SK-N-SH (cell line): ENCODE results near the gene UTP11.

Experiments
- CTCF ChIP-seq: fragments of 200-600 bp; sonication (generic); IDR thresholded peaks from 2 replicates; pipeline ENCODE4 v1.6.1; 2017; ENCODE audit warnings: antibody characterized with exemption, mild to moderate bottlenecking, moderate library complexity
- EZH2phosphoT487 ChIP-seq: fragments of 200-600 bp; sonication (generic); IDR thresholded peaks from 2 replicates; pipeline ENCODE4 v1.6.1; 2017; ENCODE audit warnings: low read depth, mixed run types, mild to moderate bottlenecking, antibody characterized with exemption, moderate library complexity, borderline replicate concordance
- GATA2 ChIP-seq: sonication (generic); formaldehyde crosslinking; IDR thresholded peaks from 2 replicates; pipeline ENCODE4 v1.5.0; 2020; ENCODE audit warnings: mild to moderate bottlenecking, missing genetic modification reagents
- MEF2A ChIP-seq: IDR thresholded peaks from 2 replicates; pipeline ENCODE4 v1.4.0; 2012; ENCODE audit warnings: low read depth, borderline replicate concordance
- POLR2AphosphoS5 ChIP-seq: IDR thresholded peaks from 2 replicates; pipeline ENCODE4 v1.6.1; 2012; ENCODE audit warnings: low read depth, low read length
- USF1 ChIP-seq: IDR thresholded peaks from 2 replicates; pipeline ENCODE4 v1.4.0; 2012; ENCODE audit warnings: low read depth, borderline replicate concordance

GRCh38 chr1:38061883-38062328 is 49.4 kb downstream of the UTP11 start:
- TF ChIP-seq USF1 (no peak), CTCF (no peak), EZH2phosphoT487 (no peak), POLR2AphosphoS5 (no peak), MEF2A (no peak), GATA2 (no peak)
